ENCODE data around the gene KISS1R.
"Not testable (repeated sequence)": the region's sequence is repeated elsewhere in the genome, so short reads cannot be mapped to it uniquely, and the experiment has no call there.

The KISS1R gene

GRCh38 chr19:955803-956765 is 39.0 kb downstream of the KISS1R start:
- no peak for DNase-seq

- no peak for DNase-seq
These were observed 39.8 kb downstream of the KISS1R start for GRCh38 chr19:956766-957440.

GRCh38 chr19:957578-957977 is 40.4 kb downstream of the KISS1R start:
- DNase-seq, result not testable (repeated sequence)

GRCh38 chr19:958967-959855 is 42.1 kb downstream of the KISS1R start:
- no peak for DNase-seq

- no peak for DNase-seq
These were observed 42.9 kb downstream of the KISS1R start for GRCh38 chr19:960020-960419.

GRCh38 chr19:960601-960938 is 43.4 kb downstream of the KISS1R start:
- no peak for DNase-seq

- DNase-seq, result no peak
These were observed 44.9 kb downstream of the KISS1R start for GRCh38 chr19:961866-962620.

- DNase-seq, result no peak
These were observed 45.7 kb downstream of the KISS1R start for GRCh38 chr19:962683-963400.

GRCh38 chr19:963486-963951 is 46.4 kb downstream of the KISS1R start:
- no peak for DNase-seq

GRCh38 chr19:964116-964520 is 47.0 kb downstream of the KISS1R start:
- no peak for DNase-seq

GRCh38 chr19:964761-965694 is 47.9 kb downstream of the KISS1R start:
- no peak for DNase-seq

- DNase-seq, result no peak
These were observed 49.5 kb downstream of the KISS1R start for GRCh38 chr19:966485-967088.

Data from NCI-H1436 (cell line).